Measurements from ENCODE around the gene CGB5. TPM values are rescaled to one million over a fixed set of nuclear protein-coding genes. Genes with fewer than 3 reads are reported as not detected.

CGB5 gene
- total and polyA plus RNA-seq, 9 of the 15 experiments (the other 6 are each of a cell fraction or from before 2014, with no cell fraction given): not detected

- TF ChIP-seq ARID4B (CRISPR knock-in tag; IDR thresholded peaks at IDR 0.05) (0 out of 2 replicates have a peak, but pooled peaks have one; percentile 19), E2F1 (CRISPR knock-in tag; IDR thresholded peaks at IDR 0.05) (no peak), SMARCA4 (IDR thresholded peaks at IDR 0.05) (no peak), MAFK (IDR thresholded peaks at IDR 0.05; ENCODE audit: low read length) (no peak), ZNF696 (CRISPR knock-in tag; conservative IDR thresholded peaks at IDR 0.05) (no peak), KDM1A (IDR thresholded peaks at IDR 0.05) (no peak), NONO (IDR thresholded peaks at IDR 0.05; ENCODE audit: low read depth in 2 of 2, low read length in 1 of 2) (0 out of 4 replicates have a peak, but pooled peaks of 1 of the 2 experiments have one; percentile 50), E2F4 (CRISPR knock-in tag; IDR thresholded peaks at IDR 0.05; ENCODE audit: low read depth) (no peak), E2F6 (IDR thresholded peaks at IDR 0.05; ENCODE audit: borderline replicate concordance in 1 of 2, extremely low read depth in 1 of 2, insufficient read depth in 1 of 2, insufficient read length in 1 of 2, low read depth in 1 of 2, low read length in 1 of 2, poor library complexity in 1 of 2, severe bottlenecking in 1 of 2) (peak; percentile 23 to 85), CHD1 (IDR thresholded peaks at IDR 0.05; ENCODE audit: low read length) (no peak), ETS1 (conservative IDR thresholded peaks at IDR 0.05; ENCODE audit: control insufficient read depth, low read depth, low read length) (0 out of 2 replicates have a peak, but pooled peaks have one; percentile 20), ZNF764 (CRISPR knock-in tag; IDR thresholded peaks at IDR 0.05; ENCODE audit: low read depth) (no peak), ZFP36 (IDR thresholded peaks at IDR 0.05; ENCODE audit: low read depth, low read length, partially characterized antibody) (no peak), FOXP1 (CRISPR knock-in tag; IDR thresholded peaks at IDR 0.05) (0 out of 2 replicates have a peak, but pooled peaks have one; percentile 39)
Observed at GRCh38 chr19:49017666-49018351, 25.8 kb upstream of the CGB5 start (continued).

Measured in K562 (cell line).